ENCODE results near the gene NOP56.
A peak's percentile ranks its signal among the peaks of the same experiment; 100 is the strongest.
"Not testable (repeated sequence)": the region's sequence is repeated elsewhere in the genome, so short reads cannot be mapped to it uniquely, and the experiment has no call there.

Gene NOP56

DNA sequence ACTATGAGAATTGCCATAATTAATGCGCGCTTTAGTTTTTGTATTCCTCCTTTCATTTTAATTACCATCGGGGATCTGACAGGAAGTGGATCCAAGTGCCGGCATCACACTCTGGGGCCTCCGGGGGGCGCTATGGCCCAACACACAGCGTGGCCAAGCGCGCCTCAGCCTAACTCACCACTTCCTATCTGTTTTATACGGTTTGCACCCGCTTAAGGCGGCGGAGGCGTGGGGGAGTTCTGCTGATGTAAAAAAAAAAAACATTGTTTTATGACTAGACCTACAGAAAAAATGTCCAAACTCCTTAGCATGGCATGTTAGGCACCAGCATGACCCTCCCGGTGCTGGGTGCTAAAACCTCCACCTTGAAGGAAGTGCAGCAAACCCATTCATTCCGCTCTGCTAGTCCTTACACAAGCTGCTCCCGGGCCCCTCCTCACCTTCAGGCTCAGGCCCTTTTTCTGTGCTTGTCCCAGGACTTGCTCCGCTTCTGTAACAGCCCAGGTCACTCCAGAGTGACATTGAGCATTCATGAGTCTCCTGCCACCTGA is 35.7 kb downstream of the NOP56 start:
- DNase-seq (ENCODE audit: low spot score): peak; percentile 42

DNA sequence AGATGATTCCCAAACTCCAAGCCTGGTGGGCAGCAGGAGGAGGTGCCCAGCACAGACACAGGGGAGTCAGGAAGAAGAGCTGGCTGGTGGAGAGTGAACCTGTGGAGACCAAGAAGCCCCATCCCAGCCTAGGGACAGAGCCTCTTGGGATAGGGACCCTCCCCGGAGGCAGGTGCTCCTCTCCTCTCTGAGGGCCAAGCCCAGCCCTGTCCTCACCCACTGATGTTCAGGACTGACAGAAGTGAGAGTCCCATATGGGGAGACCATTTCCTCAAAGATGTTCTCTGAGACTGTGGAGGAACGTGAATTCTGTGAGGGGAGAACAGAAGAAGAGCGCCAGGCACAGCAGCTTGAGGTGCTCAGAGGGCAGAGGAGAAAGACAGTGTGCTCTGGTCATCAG is 37.8 kb downstream of the NOP56 start:
- DNase-seq (ENCODE audit: low spot score): no peak

DNA sequence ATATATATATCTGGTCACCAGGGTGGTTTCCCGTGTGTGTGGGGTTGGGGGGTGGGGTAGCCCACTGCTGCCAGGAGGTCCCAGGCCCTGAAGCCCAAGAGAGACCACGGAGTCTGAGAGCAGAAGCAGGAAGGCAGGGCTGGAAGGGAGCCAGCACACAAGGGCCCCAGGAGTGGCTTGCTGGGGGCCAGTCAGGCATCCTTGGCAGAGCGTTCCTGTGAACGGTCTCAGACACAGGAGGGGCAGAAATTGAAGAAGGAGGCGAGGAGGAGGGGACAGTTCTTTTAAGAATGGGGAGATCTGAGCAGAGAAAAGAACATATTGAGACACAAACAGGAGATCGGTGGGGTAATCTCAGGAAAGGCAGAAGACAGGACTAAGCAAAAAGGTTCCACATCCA is 38.3 kb downstream of the NOP56 start:
- DNase-seq (ENCODE audit: low spot score): no peak

DNA sequence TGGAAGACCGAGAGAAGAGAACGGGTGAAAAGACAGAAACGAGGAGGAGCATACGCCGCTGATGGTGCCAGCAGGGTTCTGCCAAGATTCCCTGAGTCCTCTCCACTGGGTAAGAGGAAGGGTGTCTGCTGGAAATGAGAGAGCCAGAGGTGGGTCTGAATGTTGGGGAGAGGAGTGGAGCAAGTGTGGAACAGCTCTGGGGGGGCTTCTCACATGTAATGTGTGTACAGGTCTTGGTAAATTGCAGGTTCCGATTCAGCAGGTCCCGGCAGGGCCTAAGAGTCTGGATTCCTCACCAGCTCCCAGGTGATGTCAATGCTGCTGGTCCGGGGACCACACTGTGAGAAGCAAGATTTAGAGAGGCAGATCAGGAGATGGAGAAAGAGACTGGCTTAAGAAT is 38.7 kb downstream of the NOP56 start:
- DNase-seq (ENCODE audit: low spot score): no peak

DNA sequence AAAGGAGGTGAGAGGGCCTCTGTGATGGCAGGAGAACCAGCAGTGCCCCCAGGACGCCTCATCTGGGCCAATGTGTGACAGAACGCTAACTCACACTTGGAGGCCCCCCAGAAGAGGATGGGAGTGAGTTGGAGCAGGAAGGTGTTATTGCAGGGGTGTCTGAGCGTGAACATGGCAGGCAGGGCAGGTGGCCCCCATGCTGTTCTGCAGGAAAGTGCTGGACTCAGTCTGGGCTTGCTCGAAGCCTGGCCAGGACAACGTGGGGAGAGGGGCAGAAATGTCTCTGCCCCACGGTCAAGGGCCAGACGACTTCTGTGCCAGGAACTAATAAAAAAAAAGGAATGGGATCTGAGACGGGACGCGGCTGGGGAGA is 39.2 kb downstream of the NOP56 start:
- DNase-seq (ENCODE audit: low spot score): no peak

DNA sequence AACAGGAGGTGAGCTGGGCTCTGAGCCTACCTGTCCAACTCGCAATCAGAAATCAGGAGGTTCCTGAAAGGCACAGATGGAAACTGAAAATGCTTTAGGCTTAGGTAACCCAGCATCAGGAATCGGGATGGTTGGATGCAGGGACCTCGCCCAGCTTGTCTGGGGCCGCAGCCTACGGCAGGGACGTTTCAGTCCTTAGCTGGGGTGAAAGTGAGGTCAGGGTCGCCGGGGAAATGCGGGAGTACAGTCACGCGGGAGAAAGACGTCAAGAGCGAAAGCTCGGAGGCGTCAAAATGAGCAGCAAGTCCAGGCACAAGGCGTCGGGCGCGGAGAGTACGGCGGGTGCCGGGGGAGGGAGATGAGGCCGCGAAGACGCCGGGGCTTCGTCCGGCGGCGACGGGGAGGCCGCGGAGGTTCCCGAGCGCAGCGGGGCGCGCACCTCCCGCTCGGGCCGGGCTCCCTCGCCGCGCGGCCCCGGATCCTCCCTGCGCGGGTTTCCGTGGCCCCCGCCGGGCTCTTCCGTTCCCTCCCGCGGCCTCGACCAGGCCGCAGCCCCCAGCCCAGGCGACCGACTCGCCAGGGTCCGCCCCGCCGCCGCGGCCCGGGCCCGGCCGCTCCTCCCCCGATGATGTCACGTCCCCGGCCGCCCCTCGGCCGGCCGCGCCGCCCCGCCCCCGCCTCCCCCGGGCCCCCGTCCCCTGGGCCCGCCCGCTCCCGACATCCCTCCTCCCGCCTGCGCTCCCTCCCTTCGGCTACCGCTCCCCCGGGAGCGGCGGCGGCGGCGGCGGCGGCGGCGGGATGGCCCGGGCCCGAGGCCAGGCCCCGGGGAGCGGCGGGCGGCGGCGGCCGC is 39.8 kb downstream of the NOP56 start, which contains the start of gene EBF4:
TSS of gene EBF4 (plus strand) at position 745 of the 850 bp plus-strand sequence. CDS start 866 bp downstream, outside the sequence.
- DNase-seq (ENCODE audit: low spot score): no peak

DNA sequence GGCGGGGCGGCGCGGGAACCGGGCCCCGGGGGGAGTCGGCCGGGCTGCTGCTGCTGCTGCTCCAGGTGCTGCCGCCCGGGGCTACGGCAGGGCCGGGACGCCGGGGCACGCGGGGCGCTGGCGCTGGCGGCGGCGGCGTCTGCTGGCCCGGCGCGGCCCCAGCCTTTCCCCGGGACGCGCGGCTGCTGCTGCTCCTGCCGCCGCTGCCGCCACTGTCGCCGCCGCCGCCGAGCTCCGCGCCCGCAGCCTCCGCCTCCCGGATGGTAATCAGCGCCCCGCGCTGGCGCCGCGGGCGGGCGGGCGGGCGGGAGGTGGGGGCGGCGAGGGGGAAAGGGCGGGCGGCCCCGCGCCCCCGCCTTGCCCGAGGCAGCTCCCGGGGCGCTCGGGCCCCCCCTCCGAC is 40.5 kb downstream of the NOP56 start:
- no peak for DNase-seq (ENCODE audit: low spot score)

DNA sequence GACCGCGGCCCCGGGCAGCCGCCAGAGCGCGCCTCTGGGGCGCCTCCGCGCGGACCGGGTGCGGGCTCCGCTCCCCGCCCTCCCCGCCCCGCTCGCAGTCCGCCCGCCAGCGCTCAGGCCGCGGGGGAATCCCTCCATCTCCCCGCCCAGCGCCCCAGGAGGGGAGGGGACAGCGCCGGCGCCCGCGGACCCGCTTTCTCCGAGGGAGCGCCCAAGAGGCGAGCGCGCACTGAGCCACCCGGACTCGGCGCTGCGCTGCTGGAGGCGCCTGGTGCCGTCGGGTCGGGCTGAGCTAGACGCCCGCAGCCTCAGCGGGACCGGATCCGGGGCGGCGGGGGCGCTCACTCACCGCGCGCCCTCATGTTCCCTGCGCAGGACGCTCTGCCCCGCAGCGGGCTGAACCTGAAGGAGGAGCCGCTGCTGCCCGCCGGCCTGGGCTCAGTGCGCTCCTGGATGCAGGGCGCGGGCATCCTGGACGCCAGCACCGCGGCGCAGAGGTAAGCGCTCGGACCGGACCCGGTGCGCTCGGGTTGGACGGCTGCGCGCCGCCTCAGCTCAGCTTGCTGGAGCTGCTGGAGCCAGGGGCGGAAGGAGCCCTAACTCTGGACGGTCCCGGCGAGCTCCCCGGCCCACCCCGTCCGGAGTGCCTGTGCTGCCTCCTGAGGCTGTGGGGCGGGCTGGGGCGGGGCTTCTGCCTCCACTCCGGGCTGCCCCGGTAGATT is 41.0 kb downstream of the NOP56 start:
- peak; percentile 24 for DNase-seq (ENCODE audit: low spot score)

DNA sequence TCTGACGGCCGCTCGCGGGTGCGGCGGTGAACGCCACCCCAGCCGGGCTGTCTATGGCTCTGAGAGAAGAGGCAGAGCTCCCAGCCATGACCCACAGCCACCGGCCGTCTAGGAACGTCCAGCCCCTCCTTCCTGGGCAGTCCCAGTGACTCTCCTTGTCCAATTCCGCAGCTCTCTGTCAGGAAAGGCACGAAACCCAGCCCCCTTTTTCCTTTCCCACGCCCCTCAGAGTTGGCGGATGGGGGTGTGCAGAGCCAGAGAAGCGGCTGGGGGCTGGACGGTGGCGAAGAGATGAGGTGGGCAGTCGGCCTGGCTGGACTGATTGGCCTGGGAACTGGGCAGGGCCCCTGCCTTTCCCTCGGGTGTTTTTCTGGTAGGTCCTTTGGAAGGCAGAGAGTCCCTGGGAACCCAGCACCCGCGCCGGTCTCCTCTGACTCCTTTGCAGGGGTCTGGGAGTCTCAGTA is 41.6 kb downstream of the NOP56 start:
- DNase-seq (ENCODE audit: low spot score): no peak

DNA sequence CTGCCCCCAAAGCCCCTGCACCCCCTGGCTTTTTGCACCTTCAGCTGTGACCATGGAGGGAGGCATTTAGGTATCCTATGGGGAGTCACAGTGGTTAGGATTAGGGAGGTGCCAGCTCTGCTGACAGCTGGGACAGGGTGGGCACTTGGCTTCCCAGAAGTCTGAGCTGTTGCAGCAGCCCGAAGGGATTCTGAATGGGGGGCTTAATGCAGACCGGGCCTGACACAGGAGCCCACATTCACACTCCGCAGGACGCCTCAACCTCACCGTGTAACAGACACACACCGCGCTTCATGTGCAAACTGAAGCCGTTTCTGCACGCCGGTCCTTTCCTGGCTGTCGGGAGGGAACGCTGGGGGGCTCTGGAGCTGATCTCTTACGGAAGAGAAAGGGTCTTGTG is 42.1 kb downstream of the NOP56 start:
- no peak for DNase-seq (ENCODE audit: low spot score)

DNA sequence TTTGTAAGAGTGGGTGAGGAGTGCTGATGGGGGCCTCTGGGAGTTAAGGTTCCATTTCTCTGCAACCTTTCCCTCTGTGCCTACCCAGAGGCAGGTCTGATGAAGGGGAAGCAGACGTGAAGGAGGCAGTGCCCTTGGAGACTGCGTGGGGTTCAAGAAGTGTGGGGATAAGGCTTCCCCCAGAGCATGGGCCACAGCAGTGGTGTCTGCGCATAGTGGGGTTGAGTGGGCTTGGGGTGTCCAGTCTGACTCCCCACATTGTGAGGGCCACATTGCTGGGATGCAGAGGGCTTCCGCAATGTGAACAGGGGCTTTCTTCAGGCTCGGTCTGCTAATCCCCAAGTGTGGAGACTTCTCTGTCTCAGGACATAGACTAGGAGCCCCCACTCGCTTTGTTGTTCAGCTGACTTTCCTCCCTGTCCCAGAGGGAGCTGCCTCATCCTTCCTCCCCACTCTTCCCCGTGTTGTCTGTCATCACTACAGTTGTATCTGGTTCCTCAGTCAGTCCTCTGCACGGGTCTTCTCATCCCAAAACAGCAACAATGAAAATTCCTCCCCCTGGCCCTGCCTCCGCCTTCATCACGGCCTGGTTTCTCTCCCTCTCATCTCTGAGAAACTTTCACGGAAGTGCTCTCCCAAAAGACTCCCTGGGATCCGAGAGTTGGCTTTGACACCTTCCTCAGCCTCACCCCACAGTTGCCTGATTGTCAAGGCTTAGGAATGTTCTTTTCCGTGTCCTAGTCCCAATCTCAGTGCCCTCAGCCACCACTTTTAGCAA is 43.0 kb downstream of the NOP56 start:
- DNase-seq (ENCODE audit: low spot score): no peak

DNA sequence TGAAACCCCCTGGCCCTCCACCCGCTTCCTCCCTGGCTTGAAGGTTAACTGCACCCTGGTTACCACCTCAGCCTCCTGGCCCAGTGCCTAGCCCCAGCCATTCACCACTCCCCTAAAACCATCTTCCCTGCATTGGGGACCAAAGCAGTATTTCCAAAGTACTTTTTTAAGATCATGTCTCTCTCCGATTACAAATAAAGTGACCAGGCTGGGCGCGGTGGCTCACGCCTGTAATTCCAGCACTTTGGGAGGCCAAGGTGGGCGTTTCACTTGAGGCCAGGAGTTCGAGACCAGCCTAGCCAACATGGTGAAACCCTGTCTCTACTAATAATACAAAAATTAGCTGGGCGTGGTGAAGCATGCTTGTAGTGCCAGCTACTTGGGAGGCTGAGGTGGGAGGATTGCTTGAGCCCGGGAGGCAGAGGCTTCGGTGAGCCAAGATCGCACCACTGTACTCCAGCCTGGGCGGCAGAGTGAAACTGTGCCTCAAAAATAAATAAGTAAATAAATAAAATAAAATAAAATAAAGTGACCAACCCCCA is 43.6 kb downstream of the NOP56 start:
- not testable (repeated sequence) for DNase-seq (ENCODE audit: low spot score)

DNA sequence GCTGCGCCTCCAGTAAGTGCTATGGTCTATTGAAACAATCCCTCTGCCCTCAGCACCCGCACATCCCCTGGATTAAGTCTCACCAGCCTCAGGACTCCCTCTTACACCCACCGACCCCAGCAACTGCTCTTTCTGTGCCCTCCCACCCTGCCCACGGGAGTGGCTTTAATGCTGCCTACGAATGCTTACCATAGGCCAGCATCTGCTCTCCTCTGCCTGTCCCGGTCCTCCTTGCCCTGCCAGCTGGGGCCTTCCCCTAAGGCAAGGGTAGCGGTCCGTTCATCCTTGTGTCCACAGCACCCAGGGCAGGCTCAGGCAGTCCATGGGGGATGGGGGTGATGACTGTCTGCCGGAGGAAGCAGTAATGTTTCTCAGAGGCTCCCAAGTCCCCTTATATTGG is 44.2 kb downstream of the NOP56 start:
- DNase-seq (ENCODE audit: low spot score): no peak

DNA sequence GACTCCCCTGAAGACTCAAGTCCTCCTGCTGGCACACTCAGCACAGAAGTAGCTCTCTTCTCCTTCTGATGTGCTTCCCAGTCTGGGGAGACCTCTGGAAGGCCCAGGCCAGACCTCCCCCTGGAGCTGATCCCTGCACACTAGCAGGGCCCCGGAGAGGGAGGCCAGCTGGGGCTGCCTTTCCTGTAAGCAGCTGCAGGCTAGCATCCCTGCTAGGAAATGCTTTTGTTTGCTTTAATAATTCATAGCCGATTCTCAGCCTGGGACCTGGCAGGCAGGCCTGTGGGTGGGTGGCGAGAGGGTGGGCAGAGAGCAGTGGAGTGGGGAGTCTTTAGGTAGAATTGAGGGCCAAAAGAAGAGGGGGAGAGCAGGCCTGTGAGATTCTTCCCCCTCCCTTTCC is 45.3 kb downstream of the NOP56 start:
- DNase-seq (ENCODE audit: low spot score): no peak

DNA sequence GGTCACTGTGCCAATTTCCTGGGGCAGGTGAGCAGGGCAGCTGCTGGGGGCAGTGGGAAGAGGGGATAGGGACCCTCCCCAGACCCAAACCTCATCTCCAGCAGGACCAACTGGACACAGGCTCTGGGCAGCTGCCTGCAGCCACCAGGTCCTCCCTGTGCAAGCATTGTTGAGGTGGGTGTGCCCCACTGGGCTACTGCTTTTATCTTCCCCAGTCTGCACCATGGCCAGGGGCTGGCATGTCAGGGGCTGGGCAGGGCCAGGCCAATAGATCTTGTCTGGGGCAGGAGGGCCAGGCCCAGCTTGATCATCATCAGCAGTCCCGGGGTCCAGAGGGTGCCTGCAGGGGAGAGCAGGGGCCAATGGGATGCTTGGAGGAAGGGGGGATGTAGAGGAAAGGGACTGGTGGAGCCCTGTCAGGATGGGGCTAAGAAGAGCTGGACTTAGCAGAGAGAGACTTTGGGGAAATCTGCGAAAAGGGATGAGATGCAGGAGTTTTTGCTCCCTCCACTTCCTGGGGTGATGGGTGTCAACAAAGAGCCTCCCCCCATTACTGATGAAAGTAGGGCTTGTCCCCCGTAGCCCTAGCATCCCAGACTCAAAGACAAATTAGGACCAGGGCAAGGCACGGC is 45.9 kb downstream of the NOP56 start:
- DNase-seq (ENCODE audit: low spot score): no peak

DNA sequence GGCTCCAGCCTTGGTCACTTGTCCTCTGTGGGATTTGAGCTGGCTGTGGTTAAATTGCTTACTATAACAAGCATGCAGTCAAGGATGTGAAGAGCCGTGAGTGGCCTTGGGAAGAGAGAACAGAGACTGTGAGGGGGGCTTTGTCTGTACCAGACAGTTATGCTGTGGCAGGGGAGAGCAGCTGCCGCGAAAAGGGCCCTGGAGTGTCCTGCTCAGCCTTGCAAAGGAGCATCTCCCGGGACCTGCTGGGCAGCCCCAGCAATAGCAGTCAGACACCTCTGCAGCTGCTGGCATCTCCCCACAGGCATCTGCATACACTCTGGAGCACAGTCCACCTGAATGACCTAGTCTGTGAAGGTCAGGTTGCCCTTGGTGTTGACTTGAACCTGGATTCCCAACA is 46.5 kb downstream of the NOP56 start:
- DNase-seq (ENCODE audit: low spot score): no peak

DNA sequence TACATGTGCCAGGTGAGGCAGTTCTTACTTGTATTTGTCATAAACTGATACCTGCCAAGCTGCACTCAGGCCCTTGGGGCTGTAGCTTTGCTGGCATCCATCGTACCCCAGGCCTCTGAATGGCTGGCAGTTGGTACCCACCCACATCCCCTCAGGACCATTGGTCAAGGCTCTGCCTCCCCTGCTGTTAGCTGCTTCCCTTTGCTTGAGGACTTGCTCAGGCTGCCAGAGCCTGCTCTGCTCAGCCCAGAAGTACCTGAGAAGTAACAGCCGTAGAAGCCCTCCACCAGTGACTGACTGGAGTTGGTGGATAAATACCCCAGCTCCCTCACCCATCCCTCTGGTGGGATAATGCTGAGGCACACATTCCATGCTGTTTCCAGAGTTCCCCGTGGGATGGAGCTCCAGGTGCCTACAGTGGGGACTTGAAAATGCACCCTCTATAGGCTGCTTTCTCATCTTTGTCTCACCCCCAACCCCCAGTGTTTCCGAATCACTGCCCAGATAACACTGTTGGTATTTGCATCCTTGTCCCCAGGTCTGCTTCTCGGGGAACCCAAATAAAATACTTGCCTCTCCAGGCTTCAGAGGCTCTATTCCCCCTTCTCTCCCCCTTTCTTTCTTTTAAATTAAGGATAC is 47.5 kb downstream of the NOP56 start:
- DNase-seq (ENCODE audit: low spot score): no peak

DNA sequence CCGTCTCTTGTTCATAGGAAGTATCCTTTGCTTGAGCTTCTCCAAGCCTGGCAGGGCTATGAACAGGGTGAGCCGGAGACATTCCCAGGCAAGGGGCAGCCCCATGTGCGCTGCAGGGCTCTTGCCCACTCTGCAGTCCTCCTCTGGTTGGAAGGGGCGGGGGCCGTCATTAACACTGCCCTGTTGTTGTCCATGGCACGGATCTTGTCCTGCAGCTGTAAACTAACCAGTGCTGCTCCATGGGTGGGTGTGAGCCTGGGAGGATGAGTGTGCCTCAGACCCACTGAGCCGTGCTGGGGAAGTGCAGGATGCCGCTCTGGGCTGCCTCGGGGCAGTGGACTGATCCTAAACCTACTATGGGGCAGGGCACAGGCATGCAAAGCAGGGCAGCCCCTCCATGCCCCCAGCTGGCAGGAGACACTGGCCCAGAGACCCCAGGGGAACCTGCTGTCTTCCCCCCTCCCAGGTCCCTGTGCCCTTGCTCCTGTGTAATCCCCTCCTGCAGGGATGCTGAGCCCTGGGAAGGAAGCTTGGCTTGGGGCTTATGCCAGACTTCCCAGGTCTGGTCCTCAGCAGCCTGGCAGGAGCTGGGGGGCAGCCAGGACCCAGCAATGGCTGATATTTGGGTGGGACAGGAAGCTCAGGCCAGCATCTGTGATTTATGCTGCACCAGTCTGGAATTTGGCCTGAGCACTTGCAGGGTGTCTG is 48.6 kb downstream of the NOP56 start:
- DNase-seq (ENCODE audit: low spot score): peak; percentile 44

DNA sequence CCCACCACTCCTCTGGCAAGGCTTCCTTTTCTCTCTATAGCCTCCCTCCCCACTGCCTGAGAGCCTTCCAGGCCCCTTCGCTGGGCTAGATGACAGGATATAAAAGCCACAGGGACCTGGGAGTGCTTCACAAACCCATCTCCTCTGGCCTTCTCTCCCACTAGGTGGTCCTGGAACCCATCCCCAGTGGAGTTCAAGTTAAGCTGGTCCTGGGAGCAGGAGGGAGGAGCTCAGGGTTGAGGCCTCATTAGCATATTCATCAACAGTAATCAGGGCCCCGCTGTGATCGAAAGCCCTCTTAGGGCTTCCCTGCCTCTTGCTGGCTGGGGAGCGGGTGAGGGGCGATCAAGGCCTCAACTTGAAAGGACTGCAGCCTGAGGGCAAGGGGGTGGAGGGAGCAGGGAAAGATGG is 49.2 kb downstream of the NOP56 start:
- no peak for DNase-seq (ENCODE audit: low spot score)

Data from pons (tissue), 1 donor.